ENCODE results near the gene AEBP1.

GRCh38 chr7:44133295-44133694 lies 29.1 kb downstream of the AEBP1 start:
- TF ChIP-seq RAD21 (IDR thresholded peaks at IDR 0.05; ENCODE audit: low read length) (no peak), CHD1 (IDR thresholded peaks at IDR 0.05; ENCODE audit: low read depth, low read length) (no peak), FOS (IDR thresholded peaks at IDR 0.05; ENCODE audit: low read depth, low read length) (no peak), RFX5 (IDR thresholded peaks at IDR 0.05; ENCODE audit: low read depth, low read length) (no peak), SMC3 (IDR thresholded peaks at IDR 0.05; ENCODE audit: low read depth, low read length) (no peak)
- TF ChIP-seq, protein P1, sequence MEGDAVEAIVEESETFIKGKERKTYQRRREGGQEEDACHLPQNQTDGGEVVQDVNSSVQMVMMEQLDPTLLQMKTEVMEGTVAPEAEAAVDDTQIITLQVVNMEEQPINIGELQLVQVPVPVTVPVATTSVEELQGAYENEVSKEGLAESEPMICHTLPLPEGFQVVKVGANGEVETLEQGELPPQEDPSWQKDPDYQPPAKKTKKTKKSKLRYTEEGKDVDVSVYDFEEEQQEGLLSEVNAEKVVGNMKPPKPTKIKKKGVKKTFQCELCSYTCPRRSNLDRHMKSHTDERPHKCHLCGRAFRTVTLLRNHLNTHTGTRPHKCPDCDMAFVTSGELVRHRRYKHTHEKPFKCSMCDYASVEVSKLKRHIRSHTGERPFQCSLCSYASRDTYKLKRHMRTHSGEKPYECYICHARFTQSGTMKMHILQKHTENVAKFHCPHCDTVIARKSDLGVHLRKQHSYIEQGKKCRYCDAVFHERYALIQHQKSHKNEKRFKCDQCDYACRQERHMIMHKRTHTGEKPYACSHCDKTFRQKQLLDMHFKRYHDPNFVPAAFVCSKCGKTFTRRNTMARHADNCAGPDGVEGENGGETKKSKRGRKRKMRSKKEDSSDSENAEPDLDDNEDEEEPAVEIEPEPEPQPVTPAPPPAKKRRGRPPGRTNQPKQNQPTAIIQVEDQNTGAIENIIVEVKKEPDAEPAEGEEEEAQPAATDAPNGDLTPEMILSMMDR (conservative IDR thresholded peaks at IDR 0.05; ENCODE audit: low read depth, low read length): no peak
- TF ChIP-seq, protein P2, sequence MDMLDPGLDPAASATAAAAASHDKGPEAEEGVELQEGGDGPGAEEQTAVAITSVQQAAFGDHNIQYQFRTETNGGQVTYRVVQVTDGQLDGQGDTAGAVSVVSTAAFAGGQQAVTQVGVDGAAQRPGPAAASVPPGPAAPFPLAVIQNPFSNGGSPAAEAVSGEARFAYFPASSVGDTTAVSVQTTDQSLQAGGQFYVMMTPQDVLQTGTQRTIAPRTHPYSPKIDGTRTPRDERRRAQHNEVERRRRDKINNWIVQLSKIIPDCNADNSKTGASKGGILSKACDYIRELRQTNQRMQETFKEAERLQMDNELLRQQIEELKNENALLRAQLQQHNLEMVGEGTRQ (IDR thresholded peaks at IDR 0.05; ENCODE audit: low read depth, low read length): no peak
